ENCODE data around the gene GRIN3B.

The GRIN3B gene

DNA sequence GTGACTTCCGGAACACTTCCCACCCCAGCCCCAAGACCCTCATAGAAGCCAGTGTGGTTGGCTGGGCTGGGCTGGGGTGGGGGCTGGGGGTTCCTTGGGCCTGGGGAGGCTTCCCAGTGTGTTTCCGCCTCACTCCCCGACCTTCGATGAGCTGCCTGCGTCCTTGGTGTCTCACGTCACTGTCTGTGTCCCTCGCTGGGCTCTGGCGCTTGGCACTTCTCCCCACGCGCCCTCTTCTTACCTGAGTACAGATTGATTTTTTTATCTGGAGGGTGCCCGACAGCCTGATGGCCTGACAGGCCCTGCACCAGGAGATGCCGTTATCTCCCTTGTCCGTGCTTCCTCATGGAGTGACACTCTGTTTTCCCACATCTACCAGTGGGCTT lies 7.6 kb upstream of the GRIN3B start:
- no peak overlapping the region for H3K27ac ChIP-seq
- TF ChIP-seq FOXP2 (optimal IDR thresholded peaks at IDR 0.05; ENCODE audit: control extremely low read depth, extremely low read length, insufficient read depth) (no peak), POLR2AphosphoS5 (IDR thresholded peaks at IDR 0.05; ENCODE audit: borderline replicate concordance, low read depth, low read length) (no peak), EZH2 (IDR thresholded peaks at IDR 0.05) (no peak)

DNA sequence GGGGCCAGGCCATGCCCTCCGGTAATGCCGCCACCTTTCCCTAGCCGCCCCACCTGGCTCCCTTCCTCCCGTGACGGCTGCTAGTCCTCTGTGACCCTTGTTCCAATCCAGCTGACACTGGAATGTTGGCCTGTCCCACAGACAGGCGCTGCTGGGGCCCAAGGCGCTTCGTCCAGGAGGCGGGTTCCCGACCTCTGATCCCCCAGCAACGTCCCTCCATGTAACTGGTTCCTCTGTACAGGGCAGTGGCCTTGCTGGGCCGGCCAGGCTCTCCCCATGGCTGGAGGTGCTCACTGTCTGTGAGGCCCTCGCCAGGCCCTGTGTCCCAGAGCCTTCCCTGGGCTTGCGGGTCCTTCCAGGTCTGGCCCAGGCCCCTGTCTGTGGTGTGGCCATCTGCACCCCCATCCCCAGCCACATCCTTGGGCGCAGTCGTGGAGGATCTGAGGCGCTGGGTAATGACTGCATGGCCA lies 6.8 kb upstream of the GRIN3B start:
- H3K27ac ChIP-seq: no peak overlapping the region
- TF ChIP-seq EZH2 (IDR thresholded peaks at IDR 0.05): no peak
- TF ChIP-seq FOXP2 (optimal IDR thresholded peaks at IDR 0.05; ENCODE audit: control extremely low read depth, extremely low read length, insufficient read depth): no peak
- TF ChIP-seq POLR2AphosphoS5 (IDR thresholded peaks at IDR 0.05; ENCODE audit: borderline replicate concordance, low read depth, low read length): no peak
- no peak overlapping the region for H3K4me3 ChIP-seq
- no peak for DNase-seq (ENCODE audit: low read depth, low spot score)
- peaks cover 21% of the 10 kb centered on the region; the same call in 1 of the 2 replicates for H3K36me3 ChIP-seq (ENCODE audit: insufficient read depth, low read length)
- H3K9me3 ChIP-seq (ENCODE audit: low read depth, low read length): no peaks in the 10 kb centered on the region
- no peak overlapping the region for H3K9ac ChIP-seq (ENCODE audit: insufficient read length)

More for the DNA sequence above, 7.6 kb upstream of the GRIN3B start:
- H3K9ac ChIP-seq (ENCODE audit: insufficient read length): no peak overlapping the region
- no peak overlapping the region for H3K4me3 ChIP-seq
- no peak for DNase-seq (ENCODE audit: low read depth, low spot score)
- H3K9me3 ChIP-seq (ENCODE audit: low read depth, low read length): no peaks in the 10 kb centered on the region
- H3K36me3 ChIP-seq (ENCODE audit: insufficient read depth, low read length): peaks cover 21% of the 10 kb centered on the region; the same call in 1 of the 2 replicates

DNA sequence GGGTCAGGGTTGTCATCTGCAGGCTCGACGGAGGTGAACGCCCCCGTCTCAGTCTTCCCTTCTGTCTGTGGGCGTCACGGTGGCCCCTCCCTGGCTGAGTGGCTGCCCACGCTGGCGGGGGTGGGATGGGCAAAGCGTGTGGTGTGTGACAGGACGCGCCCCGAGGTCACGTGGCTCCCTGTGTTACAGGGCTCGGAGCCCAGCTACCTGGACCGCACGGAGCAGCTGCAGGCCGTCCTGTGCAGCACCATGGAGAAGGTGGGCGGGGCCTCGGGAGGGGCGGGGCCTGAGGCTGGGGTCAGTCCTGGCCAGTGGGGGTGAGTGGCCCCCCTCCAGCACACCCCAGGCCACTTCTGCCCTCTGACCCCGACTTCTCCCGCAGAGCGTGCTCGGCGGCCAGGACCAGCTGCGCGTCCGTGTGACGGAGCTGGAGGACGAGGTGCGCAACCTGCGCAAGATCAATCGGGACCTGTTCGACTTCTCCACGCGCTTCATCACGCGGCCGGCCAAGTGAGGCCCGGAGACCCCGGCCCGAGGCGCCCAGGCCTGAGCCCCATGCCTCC lies 6.3 kb upstream of the GRIN3B start:
- DNase-seq (ENCODE audit: low read depth, low spot score): no peak
- Histone ChIP-seq H3K4me3 (no peak overlapping the region), H3K36me3 (ENCODE audit: insufficient read depth, low read length) (peaks cover 21% of the 10 kb centered on the region; the same call in 1 of the 2 replicates), H3K9ac (ENCODE audit: insufficient read length) (no peak overlapping the region), H3K9me3 (ENCODE audit: low read depth, low read length) (no peaks in the 10 kb centered on the region), H3K27ac (no peak overlapping the region)
- no peak for TF ChIP-seq POLR2AphosphoS5 (IDR thresholded peaks at IDR 0.05; ENCODE audit: borderline replicate concordance, low read depth, low read length)
- TF ChIP-seq EZH2 (IDR thresholded peaks at IDR 0.05): no peak
- no peak for TF ChIP-seq FOXP2 (optimal IDR thresholded peaks at IDR 0.05; ENCODE audit: control extremely low read depth, extremely low read length, insufficient read depth)

DNA sequence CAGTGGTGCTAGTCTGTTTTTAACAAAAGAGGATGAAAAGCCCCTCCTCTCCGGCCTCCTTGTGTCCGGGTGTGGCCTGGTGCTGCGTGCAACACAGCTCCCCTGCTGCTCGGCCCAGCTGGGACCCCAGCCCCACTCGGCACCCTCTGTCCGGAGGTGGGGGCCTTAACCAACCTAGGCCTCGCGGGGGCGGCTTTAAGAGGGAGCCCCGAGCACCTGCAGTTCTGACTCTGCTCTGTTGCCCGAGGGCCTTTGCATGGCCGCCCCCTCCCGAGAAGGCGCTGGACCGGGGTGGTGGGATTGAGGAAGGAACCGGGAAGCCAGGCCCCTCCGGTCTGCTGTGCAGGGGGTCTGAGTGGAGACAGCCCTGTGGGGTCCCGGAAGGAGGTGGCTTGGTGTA lies 5.7 kb upstream of the GRIN3B start:
- no peak for DNase-seq (ENCODE audit: low read depth, low spot score)
- H3K36me3 ChIP-seq (ENCODE audit: insufficient read depth, low read length): peaks cover 21% of the 10 kb centered on the region; the same call in 1 of the 2 replicates
- TF ChIP-seq EZH2 (IDR thresholded peaks at IDR 0.05) (no peak), FOXP2 (optimal IDR thresholded peaks at IDR 0.05; ENCODE audit: control extremely low read depth, extremely low read length, insufficient read depth) (no peak), POLR2AphosphoS5 (IDR thresholded peaks at IDR 0.05; ENCODE audit: borderline replicate concordance, low read depth, low read length) (no peak)
- H3K9me3 ChIP-seq (ENCODE audit: low read depth, low read length): no peaks in the 10 kb centered on the region
- no peak overlapping the region for H3K9ac ChIP-seq (ENCODE audit: insufficient read length)
- no peak overlapping the region for H3K27ac ChIP-seq
- H3K4me3 ChIP-seq: no peak overlapping the region

- no peak for TF ChIP-seq EZH2 (IDR thresholded peaks at IDR 0.05)
- TF ChIP-seq FOXP2 (optimal IDR thresholded peaks at IDR 0.05; ENCODE audit: control extremely low read depth, extremely low read length, insufficient read depth): no peak
- no peak for TF ChIP-seq POLR2AphosphoS5 (IDR thresholded peaks at IDR 0.05; ENCODE audit: borderline replicate concordance, low read depth, low read length)
- Histone ChIP-seq H3K36me3 (ENCODE audit: insufficient read depth, low read length) (peaks cover 15% of the 10 kb centered on the region; the same call in 1 of the 2 replicates), H3K9ac (ENCODE audit: insufficient read length) (no peak overlapping the region), H3K9me3 (ENCODE audit: low read depth, low read length) (no peaks in the 10 kb centered on the region), H3K4me3 (no peak overlapping the region), H3K27ac (no peak overlapping the region)
- no peak for DNase-seq (ENCODE audit: low read depth, low spot score)
Observed at GRCh38 chr19:995051-995827, 5.0 kb upstream of the GRIN3B start.

- peaks cover 5% of the 10 kb centered on the region; the same call in 1 of the 2 replicates for H3K36me3 ChIP-seq (ENCODE audit: insufficient read depth, low read length)
- H3K4me3 ChIP-seq: peak overlapping the region; percentile 67
- no peaks in the 10 kb centered on the region for H3K9me3 ChIP-seq (ENCODE audit: low read depth, low read length)
- TF ChIP-seq FOXP2 (optimal IDR thresholded peaks at IDR 0.05; ENCODE audit: control extremely low read depth, extremely low read length, insufficient read depth): no peak
- TF ChIP-seq EZH2 (IDR thresholded peaks at IDR 0.05): no peak
- peak; percentile 6; the same call in 1 of the 2 replicates for TF ChIP-seq POLR2AphosphoS5 (IDR thresholded peaks at IDR 0.05; ENCODE audit: borderline replicate concordance, low read depth, low read length)
- DNase-seq (ENCODE audit: low read depth, low spot score): no peak
- H3K9ac ChIP-seq (ENCODE audit: insufficient read length): no peak overlapping the region
- no peak overlapping the region for H3K27ac ChIP-seq
Observed at GRCh38 chr19:996051-996838, 4.0 kb upstream of the GRIN3B start.

- H3K36me3 ChIP-seq (ENCODE audit: insufficient read depth, low read length): peaks cover 5% of the 10 kb centered on the region; the same call in 1 of the 2 replicates
- no peak for DNase-seq (ENCODE audit: low read depth, low spot score)
- no peak overlapping the region for H3K27ac ChIP-seq
- H3K9ac ChIP-seq (ENCODE audit: insufficient read length): no peak overlapping the region
- H3K4me3 ChIP-seq: no peak overlapping the region
- no peaks in the 10 kb centered on the region for H3K9me3 ChIP-seq (ENCODE audit: low read depth, low read length)
- TF ChIP-seq EZH2 (IDR thresholded peaks at IDR 0.05) (no peak), POLR2AphosphoS5 (IDR thresholded peaks at IDR 0.05; ENCODE audit: borderline replicate concordance, low read depth, low read length) (no peak), FOXP2 (optimal IDR thresholded peaks at IDR 0.05; ENCODE audit: control extremely low read depth, extremely low read length, insufficient read depth) (no peak)
Observed at GRCh38 chr19:998064-998463, 2.2 kb upstream of the GRIN3B start.

- TF ChIP-seq FOXP2 (optimal IDR thresholded peaks at IDR 0.05; ENCODE audit: control extremely low read depth, extremely low read length, insufficient read depth) (no peak), POLR2AphosphoS5 (IDR thresholded peaks at IDR 0.05; ENCODE audit: borderline replicate concordance, low read depth, low read length) (no peak), EZH2 (IDR thresholded peaks at IDR 0.05) (no peak)
Observed at GRCh38 chr19:999379-999719, 870 bp upstream of the GRIN3B start.

More at GRCh38 chr19:999379-999719, 870 bp upstream of the GRIN3B start:
- no peak overlapping the region for H3K4me3 ChIP-seq
- no peak overlapping the region for H3K9ac ChIP-seq (ENCODE audit: insufficient read length)
- no peak overlapping the region for H3K27ac ChIP-seq
- no peaks in the 10 kb centered on the region for H3K9me3 ChIP-seq (ENCODE audit: low read depth, low read length)
- no peaks in the 10 kb centered on the region; the same call in 1 of the 2 replicates for H3K36me3 ChIP-seq (ENCODE audit: insufficient read depth, low read length)
- DNase-seq (ENCODE audit: low read depth, low spot score): no peak

Data from SK-N-MC (cell line).